Ovary (tissue), 3 donors: ENCODE results near the gene TRIO.

ENCODE experiments used
- CTCF ChIP-seq, 3 donors: fragments of 450-650 bp in 2 of 3; fragments of 200-600 bp in 1 of 3; IDR thresholded peaks; one replicate each; pipeline versions ENCODE4 v1.5.1 to v1.8.0; 2016 to 2022; ENCODE audit warnings: antibody characterized with exemption in 3 of 3, mild to moderate bottlenecking in 1 of 3
- EP300 ChIP-seq: sonication (generic); formaldehyde crosslinking; IDR thresholded peaks from one replicate; pipeline ENCODE4 v1.6.1; 2017; ENCODE audit warnings: antibody characterized with exemption
- POLR2A ChIP-seq: fragments of 450-650 bp; IDR thresholded peaks from one replicate; pipeline ENCODE4 v1.6.1; 2017; ENCODE audit warnings: antibody characterized with exemption, mild to moderate bottlenecking, moderate library complexity
- donor health status: DM: no; HTN: no; CAD: no.

- TF ChIP-seq CTCF (IDR thresholded peaks at IDR 0.05) = no peak
- no peak for TF ChIP-seq EP300
- no peak for TF ChIP-seq POLR2A
Observed at GRCh38 chr5:14251733-14252132, 108.6 kb downstream of the TRIO start.
